Smooth muscle cell (in vitro differentiated cells): ENCODE measurements around the gene FBLN7. TPM values are rescaled to one million over a fixed set of nuclear protein-coding genes. Genes with fewer than 3 reads are reported as not detected.

Source experiments
- DNase-seq: peaks from one replicate; lab custom pipeline; 2025; ENCODE audit not compliant: unreplicated experiment; lab: John Stamatoyannopoulos, UW
- H2AFZ ChIP-seq: fragments of 200-600 bp; sonication (generic); 2 replicates; pipeline ENCODE4 v1.6.0; 2016; ENCODE audit warnings: antibody characterized with exemption, low read depth, mild to moderate bottlenecking
- H3F3A ChIP-seq: fragments of 200-600 bp; sonication (generic); 2 replicates; pipeline ENCODE4 v1.6.0; 2017; ENCODE audit warnings: antibody characterized with exemption, low read depth
- H3K27ac ChIP-seq: fragments of 200-600 bp; sonication (generic); 2 replicates; pipeline ENCODE4 v1.5.1; 2016; ENCODE audit warnings: low read depth, mild to moderate bottlenecking
- H3K27me3 ChIP-seq: fragments of 200-600 bp; sonication (generic); 2 replicates; pipeline ENCODE4 v1.6.1; 2016; ENCODE audit warnings: low read depth, mild to moderate bottlenecking
- H3K36me3 ChIP-seq: fragments of 200-600 bp; sonication (generic); 2 replicates; pipeline ENCODE4 v1.5.1; 2016; ENCODE audit warnings: low read depth
- H3K4me1 ChIP-seq: fragments of 200-600 bp; sonication (generic); 2 replicates; pipeline ENCODE4 v1.5.1; 2016; ENCODE audit warnings: low read depth
- H3K4me2 ChIP-seq: fragments of 200-600 bp; sonication (generic); 2 replicates; pipeline ENCODE4 v1.6.0; 2016; ENCODE audit warnings: mild to moderate bottlenecking
- H3K4me3 ChIP-seq: fragments of 200-600 bp; sonication (generic); 2 replicates; pipeline ENCODE4 v1.5.1; 2016; ENCODE audit warnings: mild to moderate bottlenecking
- H3K79me2 ChIP-seq: fragments of 200-600 bp; sonication (generic); 2 replicates; pipeline ENCODE4 v1.6.0; 2016; ENCODE audit warnings: low read depth, mild to moderate bottlenecking
- H3K9ac ChIP-seq: fragments of 200-600 bp; sonication (generic); 2 replicates; pipeline ENCODE4 v1.6.0; 2016; ENCODE audit warnings: low read depth
- H3K9me3 ChIP-seq: fragments of 200-600 bp; sonication (generic); replicated peaks from 2 replicates; pipeline ENCODE4 v1.5.1; 2016; ENCODE audit warnings: low read depth
- H4K20me1 ChIP-seq: fragments of 200-600 bp; sonication (generic); 2 replicates; pipeline ENCODE4 v1.6.0; 2016; ENCODE audit warnings: low read depth
- WGBS: methylation state at CpG from one replicate; pipeline ENCODE4 v1.1.7; 2016; ENCODE audit warnings: low lambda C conversion rate; 5-methylcytosine and 5-hydroxymethylcytosine counted together
- polyA plus RNA-seq: library from polyadenylated mRNA; unstranded; fragments of >200 nt; fragmentation: Nextera tagmentation; extraction: Ambion mirVana; gene quantifications from 2 replicates; pipeline ENCODE4 v1.2.1, GENCODE V29; 2016
- total RNA-seq: library from RNA; depleted of rRNA; stranded (reverse); fragments of >200 nt; gene quantifications from 2 replicates; pipeline ENCODE4 v1.2.3, GENCODE V29; 2014
- TF ChIP-seq, protein P1 (sequence below): fragments of 200-600 bp; sonication (generic); IDR thresholded peaks from 2 replicates; pipeline ENCODE4 v1.5.1; 2017; ENCODE audit warnings: borderline replicate concordance, mild to moderate bottlenecking, antibody characterized with exemption; ENCODE audit not compliant: insufficient read depth, poor library complexity, severe bottlenecking

Gene FBLN7
- total and polyA plus RNA-seq, 2 experiments from 2014 or later = 1.1 to 2.7 TPM

- peaks cover 29% of the 10 kb centered on the region for H3K36me3 ChIP-seq
- peaks cover 16% of the 10 kb centered on the region for H4K20me1 ChIP-seq
- no peaks in the 10 kb centered on the region for H3K9me3 ChIP-seq
- no peak overlapping the region for H2AFZ ChIP-seq
- TF ChIP-seq, protein P1, sequence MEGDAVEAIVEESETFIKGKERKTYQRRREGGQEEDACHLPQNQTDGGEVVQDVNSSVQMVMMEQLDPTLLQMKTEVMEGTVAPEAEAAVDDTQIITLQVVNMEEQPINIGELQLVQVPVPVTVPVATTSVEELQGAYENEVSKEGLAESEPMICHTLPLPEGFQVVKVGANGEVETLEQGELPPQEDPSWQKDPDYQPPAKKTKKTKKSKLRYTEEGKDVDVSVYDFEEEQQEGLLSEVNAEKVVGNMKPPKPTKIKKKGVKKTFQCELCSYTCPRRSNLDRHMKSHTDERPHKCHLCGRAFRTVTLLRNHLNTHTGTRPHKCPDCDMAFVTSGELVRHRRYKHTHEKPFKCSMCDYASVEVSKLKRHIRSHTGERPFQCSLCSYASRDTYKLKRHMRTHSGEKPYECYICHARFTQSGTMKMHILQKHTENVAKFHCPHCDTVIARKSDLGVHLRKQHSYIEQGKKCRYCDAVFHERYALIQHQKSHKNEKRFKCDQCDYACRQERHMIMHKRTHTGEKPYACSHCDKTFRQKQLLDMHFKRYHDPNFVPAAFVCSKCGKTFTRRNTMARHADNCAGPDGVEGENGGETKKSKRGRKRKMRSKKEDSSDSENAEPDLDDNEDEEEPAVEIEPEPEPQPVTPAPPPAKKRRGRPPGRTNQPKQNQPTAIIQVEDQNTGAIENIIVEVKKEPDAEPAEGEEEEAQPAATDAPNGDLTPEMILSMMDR = peak; percentile 49
- no peaks in the 10 kb centered on the region for H3K79me2 ChIP-seq
- no peak overlapping the region for H3K27ac ChIP-seq
- no peak overlapping the region for H3K4me2 ChIP-seq
- no peak overlapping the region for H3K4me3 ChIP-seq
- DNase-seq = no peak
- H3K4me1 ChIP-seq = no peaks in the 10 kb centered on the region
- H3K27me3 ChIP-seq = no peaks in the 10 kb centered on the region
- peaks cover 8% of the 10 kb centered on the region for H3F3A ChIP-seq
- no peak overlapping the region for H3K9ac ChIP-seq
Observed at GRCh38 chr2:112121682-112122254, 16.4 kb upstream of the FBLN7 start.

DNA sequence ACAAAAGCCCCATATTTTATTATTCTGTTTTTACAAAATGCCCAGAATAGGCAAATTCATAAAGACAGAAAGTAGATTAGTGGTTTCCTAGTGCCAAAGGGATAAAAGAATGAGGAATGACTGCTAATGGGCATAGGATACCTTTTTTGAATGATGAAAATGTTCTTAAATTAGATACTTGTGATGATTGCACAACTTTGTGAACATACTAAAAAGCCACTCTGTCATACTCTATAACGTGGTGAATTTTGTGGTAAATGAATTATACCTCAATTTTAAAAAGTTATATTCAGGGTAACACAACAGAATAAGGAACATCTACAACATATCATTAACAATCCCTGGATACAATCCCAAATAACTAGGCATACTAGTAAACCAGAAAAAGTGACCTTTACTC is 9.1 kb upstream of the FBLN7 start:
- no peaks in the 10 kb centered on the region for H3K9me3 ChIP-seq
- H3K9ac ChIP-seq = no peak overlapping the region
- no peaks in the 10 kb centered on the region for H3K27me3 ChIP-seq
- H3F3A ChIP-seq = peaks cover 5% of the 10 kb centered on the region
- TF ChIP-seq, protein P1 = no peak
- no peaks in the 10 kb centered on the region for H3K36me3 ChIP-seq
- DNase-seq = no peak
- 90% methylated on average over 1 of the region's 1 CpG for WGBS
- no peak overlapping the region for H2AFZ ChIP-seq
- H3K4me3 ChIP-seq = no peak overlapping the region
- H3K4me1 ChIP-seq = no peaks in the 10 kb centered on the region
- no peak overlapping the region for H3K27ac ChIP-seq
- no peak overlapping the region for H3K4me2 ChIP-seq
- no peaks in the 10 kb centered on the region for H3K79me2 ChIP-seq
- no peaks in the 10 kb centered on the region for H4K20me1 ChIP-seq

DNA sequence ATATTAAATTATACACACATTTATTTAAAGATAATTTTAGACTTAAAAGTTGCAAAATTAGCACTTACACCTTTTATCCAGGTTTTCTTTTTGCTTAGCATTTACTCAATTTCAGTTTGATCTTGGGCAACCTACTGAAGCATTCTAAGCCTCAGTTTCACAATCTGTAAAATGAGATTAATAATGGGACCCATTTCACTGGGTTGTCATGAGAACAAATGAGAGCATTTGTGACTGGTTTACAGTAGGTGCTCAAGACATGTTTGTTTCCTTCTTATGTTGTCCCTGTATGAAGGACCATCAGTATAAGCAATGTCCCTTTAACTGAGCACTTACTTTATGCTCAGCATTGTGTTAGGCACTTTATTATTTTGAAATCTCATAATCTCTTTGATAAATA is 4.8 kb upstream of the FBLN7 start:
- Histone ChIP-seq H3K27ac (no peak overlapping the region), H3K4me1 (no peaks in the 10 kb centered on the region), H3K4me3 (no peak overlapping the region), H3K4me2 (no peak overlapping the region), H2AFZ (no peak overlapping the region), H3K9me3 (no peaks in the 10 kb centered on the region), H3K9ac (no peak overlapping the region), H3K36me3 (no peaks in the 10 kb centered on the region), H3K27me3 (peaks cover 12% of the 10 kb centered on the region), H3F3A (no peaks in the 10 kb centered on the region), H4K20me1 (no peaks in the 10 kb centered on the region), H3K79me2 (no peaks in the 10 kb centered on the region)
- no peak for DNase-seq
- TF ChIP-seq, protein P1 = no peak

DNA sequence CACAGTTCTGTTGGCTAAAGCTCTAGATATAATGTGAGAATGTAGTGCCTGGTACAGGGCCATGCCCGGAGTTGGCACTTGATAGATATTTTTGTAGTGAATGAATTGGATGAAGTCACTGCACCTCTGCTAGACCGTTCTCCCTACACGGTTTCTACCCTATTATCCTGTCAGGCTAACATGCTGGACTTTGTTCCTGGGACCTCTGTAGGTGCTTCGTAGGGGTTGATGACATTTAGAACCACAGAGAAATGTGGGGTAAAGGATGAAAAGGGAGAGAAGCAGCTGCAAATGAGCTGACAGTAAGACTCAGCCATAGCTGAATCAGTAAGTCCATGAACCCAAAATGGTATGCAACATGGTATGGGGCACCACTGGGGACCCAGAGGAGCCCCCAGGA is 4.1 kb upstream of the FBLN7 start:
- no peak overlapping the region for H3K4me2 ChIP-seq
- no peaks in the 10 kb centered on the region for H3K36me3 ChIP-seq
- no peaks in the 10 kb centered on the region for H3K79me2 ChIP-seq
- no peak overlapping the region for H2AFZ ChIP-seq
- H3K27ac ChIP-seq = no peak overlapping the region
- 92% methylated on average over 4 of the region's 4 CpGs for WGBS
- H3K4me1 ChIP-seq = no peaks in the 10 kb centered on the region
- H3K9me3 ChIP-seq = no peaks in the 10 kb centered on the region
- no peak overlapping the region for H3K4me3 ChIP-seq
- no peaks in the 10 kb centered on the region for H4K20me1 ChIP-seq
- DNase-seq = no peak
- TF ChIP-seq, protein P1 = no peak
- no peaks in the 10 kb centered on the region for H3F3A ChIP-seq
- H3K27me3 ChIP-seq = peaks cover 12% of the 10 kb centered on the region
- H3K9ac ChIP-seq = no peak overlapping the region
